ENCODE data around the gene JAKMIP2. TPM values are rescaled to one million over a fixed set of nuclear protein-coding genes. Genes with fewer than 3 reads are reported as not detected.

JAKMIP2 gene
- total and polyA plus RNA-seq, 4 donors, result 0.93 to 3.8 (median 2.1) TPM

DNA sequence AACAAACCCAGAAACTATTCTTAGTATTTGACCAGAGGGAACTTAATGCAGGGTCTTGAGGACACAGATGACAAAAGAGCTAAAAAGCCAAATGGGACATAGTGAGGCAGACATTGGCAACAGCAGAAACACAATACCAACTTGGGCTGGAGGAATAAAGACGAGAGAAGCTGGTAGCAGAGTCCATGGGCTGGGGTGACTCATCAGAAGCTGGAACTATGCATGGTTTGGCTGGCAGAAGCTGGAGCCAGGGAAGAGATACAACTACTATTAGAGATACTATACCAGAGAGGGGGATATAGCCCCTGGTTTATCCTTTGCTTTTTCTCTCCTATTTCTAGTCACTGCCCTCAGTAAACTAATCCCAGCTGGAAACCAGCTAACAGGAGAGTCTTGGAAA, 243.5 kb downstream of the JAKMIP2 start:
- H3K36me3 ChIP-seq (ENCODE audit: control insufficient read depth in 4 of 4, insufficient read depth in 4 of 4, low read length in 4 of 4), result no peaks in the 10 kb centered on the region
- DNase-seq (no peak), ATAC-seq (ENCODE audit: insufficient read depth, low FRiP score) (no peak)
- H3K27ac ChIP-seq (ENCODE audit: low read depth in 1 of 2, low read length in 1 of 2), result no peak overlapping the region
- H3K9me3 ChIP-seq (ENCODE audit: control insufficient read depth in 4 of 4, insufficient read depth in 3 of 4, low read length in 3 of 4), result no peaks in the 10 kb centered on the region
- no peak overlapping the region for H3K9ac ChIP-seq (ENCODE audit: insufficient read depth in 1 of 2, low read length in 2 of 2)
- H3K27me3 ChIP-seq (ENCODE audit: control insufficient read depth in 3 of 3, insufficient read depth in 3 of 3, low read length in 2 of 3), result no peaks in the 10 kb centered on the region
- 67 to 79% methylated on average over 1 of the region's 1 CpG for WGBS, 2 donors
- no peak overlapping the region for H3K4me3 ChIP-seq
- TF ChIP-seq CTCF (IDR thresholded peaks at IDR 0.05; ENCODE audit: control extremely low read depth, extremely low read depth), result no peak
- H3K4me1 ChIP-seq (ENCODE audit: control insufficient read depth in 5 of 5, insufficient read depth in 5 of 5, low read length in 5 of 5), result no peaks in the 10 kb centered on the region

GRCh38 chr5:147538236-147538635, 244.3 kb downstream of the JAKMIP2 start:
- no peaks in the 10 kb centered on the region for H3K36me3 ChIP-seq (ENCODE audit: control insufficient read depth in 4 of 4, insufficient read depth in 4 of 4, low read length in 4 of 4)
- H3K9me3 ChIP-seq (ENCODE audit: control insufficient read depth in 4 of 4, insufficient read depth in 3 of 4, low read length in 3 of 4), result no peaks in the 10 kb centered on the region
- H3K4me1 ChIP-seq (ENCODE audit: control insufficient read depth in 5 of 5, insufficient read depth in 5 of 5, low read length in 5 of 5), result no peaks in the 10 kb centered on the region
- TF ChIP-seq CTCF (IDR thresholded peaks at IDR 0.05; ENCODE audit: control extremely low read depth, extremely low read depth), result no peak
- 79 to 88% methylated on average over 1 of the region's 1 CpG for WGBS, 2 donors
- no peak for DNase-seq
- ATAC-seq (ENCODE audit: insufficient read depth, low FRiP score), result no peak
- no peak overlapping the region for H3K4me3 ChIP-seq
- no peaks in the 10 kb centered on the region for H3K27me3 ChIP-seq (ENCODE audit: control insufficient read depth in 3 of 3, insufficient read depth in 3 of 3, low read length in 2 of 3)
- H3K9ac ChIP-seq (ENCODE audit: insufficient read depth in 1 of 2, low read length in 2 of 2), result no peak overlapping the region
- no peak overlapping the region for H3K27ac ChIP-seq (ENCODE audit: low read depth in 1 of 2, low read length in 1 of 2)

Other genes with a start within 250 kb of the JAKMIP2 start
- 10 to 100 TPM in 1 of 2 donors, 1 to 10 TPM in 1; 4.0 to 13.5 TPM for gene SPINK1, start 48.9 kb upstream of the JAKMIP2 start, total RNA-seq
- 10 to 100 TPM; 16.5 to 20.2 TPM for gene SPINK1, start 48.9 kb upstream of the JAKMIP2 start, polyA plus RNA-seq
- gene SCGB3A2, start 96.0 kb upstream of the JAKMIP2 start, total RNA-seq, result 1,000 to 10,000 TPM in 1 of 2 donors, 100 to 1,000 TPM in 1; 305 to 4,264 TPM
- 1,000 to 10,000 TPM in 1 of 2 donors, 100 to 1,000 TPM in 1; 914 to 2,733 TPM for gene SCGB3A2, start 96.0 kb upstream of the JAKMIP2 start, polyA plus RNA-seq
- gene C5orf46, start 123.8 kb upstream of the JAKMIP2 start, total RNA-seq, result not detected
- not detected for gene C5orf46, start 123.8 kb upstream of the JAKMIP2 start, polyA plus RNA-seq

All from lung (tissue), 12 donors.